MM.1S (cell line): ENCODE measurements around the gene R3HDM4.

Experiments used
- DNase-seq: peaks from one replicate; pipeline ENCODE4 v3.0.0-alpha.2; 2015
- H2AFZ ChIP-seq: fragments of 300-600 bp; sonication (generic); 2 replicates; pipeline ENCODE4 v1.6.0; 2016; ENCODE audit warnings: antibody characterized with exemption, low read length
- H3F3A ChIP-seq: fragments of 300-600 bp; sonication (generic); 2 replicates; pipeline ENCODE4 v1.6.1; 2016; ENCODE audit warnings: mild to moderate bottlenecking, antibody characterized with exemption, low read length, moderate library complexity, mixed read lengths; ENCODE audit not compliant: insufficient read depth
- H3K27ac ChIP-seq: fragments of 300-600 bp; sonication (generic); 2 replicates; pipeline ENCODE4 v1.5.1; 2016; ENCODE audit warnings: mild to moderate bottlenecking, low read length
- H3K27me3 ChIP-seq: fragments of 300-600 bp; sonication (generic); replicated peaks from 2 replicates; pipeline ENCODE4 v1.6.0; 2016; ENCODE audit warnings: low read length; ENCODE audit not compliant: insufficient read depth
- H3K36me3 ChIP-seq: fragments of 300-600 bp; sonication (generic); replicated peaks from 2 replicates; pipeline ENCODE4 v1.6.1; 2016; ENCODE audit warnings: mild to moderate bottlenecking, low read length, mixed read lengths; ENCODE audit not compliant: insufficient read depth
- H3K4me1 ChIP-seq: fragments of 300-600 bp; sonication (generic); 2 replicates; pipeline ENCODE4 v1.6.1; 2016; ENCODE audit warnings: low read length, mixed read lengths
- H3K4me2 ChIP-seq: fragments of 300-600 bp; sonication (generic); 2 replicates; pipeline ENCODE4 v1.6.0; 2016; ENCODE audit warnings: low read depth, low read length
- H3K4me3 ChIP-seq: fragments of 300-600 bp; sonication (generic); 2 replicates; pipeline ENCODE4 v1.5.1; 2016; ENCODE audit warnings: low read length, mixed read lengths
- H3K79me2 ChIP-seq: fragments of 300-600 bp; sonication (generic); 2 replicates; pipeline ENCODE4 v1.6.1; 2016; ENCODE audit warnings: mixed run types, low read length, mixed read lengths
- H3K9ac ChIP-seq: fragments of 300-600 bp; sonication (generic); 2 replicates; pipeline ENCODE4 v1.6.1; 2016; ENCODE audit warnings: low read length, mixed read lengths
- H3K9me2 ChIP-seq: fragments of 300-600 bp; sonication (generic); replicated peaks from 2 replicates; pipeline ENCODE4 v1.6.1; 2016; ENCODE audit warnings: mild to moderate bottlenecking, low read length, mixed read lengths; ENCODE audit not compliant: insufficient read depth
- H3K9me3 ChIP-seq: fragments of 300-600 bp; sonication (generic); replicated peaks from 2 replicates; pipeline ENCODE4 v1.6.1; 2016; ENCODE audit warnings: mild to moderate bottlenecking, low read length, mixed read lengths; ENCODE audit not compliant: insufficient read depth
- H4K20me1 ChIP-seq: fragments of 300-600 bp; sonication (generic); 2 replicates; pipeline ENCODE4 v1.6.1; 2016; ENCODE audit warnings: mild to moderate bottlenecking, low read length, moderate library complexity, mixed read lengths; ENCODE audit not compliant: insufficient read depth
- EZH2 ChIP-seq: fragments of 300-600 bp; sonication (generic); optimal IDR thresholded peaks from 2 replicates; pipeline ENCODE3; 2017; ENCODE audit warnings: low read depth, mild to moderate bottlenecking, antibody characterized with exemption, low read length, mixed read lengths
- EZH2phosphoT487 ChIP-seq: fragments of 300-600 bp; sonication (generic); IDR thresholded peaks from 2 replicates; pipeline ENCODE4 v1.6.1; 2018; ENCODE audit warnings: antibody characterized with exemption, low read length
- TF ChIP-seq, protein P1 (sequence below): fragments of 300-600 bp; sonication (generic); IDR thresholded peaks from 2 replicates; pipeline ENCODE4 v1.5.1; 2016; ENCODE audit warnings: antibody characterized with exemption, low read length, mixed read lengths

The R3HDM4 gene

DNA sequence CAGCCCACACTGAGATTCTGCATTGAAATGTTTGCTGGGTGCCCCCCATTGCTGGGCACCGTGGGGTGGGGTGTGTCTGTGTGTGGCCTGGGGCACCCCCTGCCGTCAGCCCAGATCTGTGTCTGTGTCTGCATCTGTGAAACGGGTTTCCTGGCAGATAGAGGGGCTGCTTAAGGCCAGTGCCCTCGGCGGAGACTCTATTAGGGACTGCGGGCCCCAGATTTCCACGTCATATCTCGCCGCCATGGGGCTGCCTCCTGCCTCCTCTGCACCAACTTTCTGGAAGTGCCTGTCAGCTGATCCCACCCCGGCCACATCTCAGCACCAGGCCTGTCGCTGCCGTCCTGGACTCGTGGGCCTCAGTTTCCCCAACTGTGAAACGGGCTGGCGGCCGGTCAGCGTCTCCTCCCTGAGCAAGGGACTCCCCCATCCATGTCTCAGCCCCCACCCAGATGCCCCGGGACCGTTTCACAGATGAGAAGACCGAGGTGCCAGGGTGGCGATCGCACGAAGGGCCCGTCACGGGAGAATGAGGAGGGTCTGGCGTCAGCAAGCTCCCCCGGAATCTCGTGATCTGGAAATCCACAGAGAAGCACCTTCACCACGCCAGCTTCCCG is 34.2 kb upstream of the R3HDM4 start:
- Histone ChIP-seq H3K4me1 (no peaks in the 10 kb centered on the region), H3K9ac (no peak overlapping the region), H3F3A (no peaks in the 10 kb centered on the region), H3K4me3 (no peak overlapping the region), H3K79me2 (peaks cover 19% of the 10 kb centered on the region), H3K27ac (no peak overlapping the region), H3K36me3 (no peaks in the 10 kb centered on the region), H3K9me2 (no peaks in the 10 kb centered on the region), H2AFZ (no peak overlapping the region), H3K4me2 (no peak overlapping the region), H4K20me1 (no peaks in the 10 kb centered on the region), H3K27me3 (no peaks in the 10 kb centered on the region), H3K9me3 (no peaks in the 10 kb centered on the region)
- TF ChIP-seq EZH2phosphoT487: no peak
- no peak for TF ChIP-seq EZH2
- TF ChIP-seq, protein P1, sequence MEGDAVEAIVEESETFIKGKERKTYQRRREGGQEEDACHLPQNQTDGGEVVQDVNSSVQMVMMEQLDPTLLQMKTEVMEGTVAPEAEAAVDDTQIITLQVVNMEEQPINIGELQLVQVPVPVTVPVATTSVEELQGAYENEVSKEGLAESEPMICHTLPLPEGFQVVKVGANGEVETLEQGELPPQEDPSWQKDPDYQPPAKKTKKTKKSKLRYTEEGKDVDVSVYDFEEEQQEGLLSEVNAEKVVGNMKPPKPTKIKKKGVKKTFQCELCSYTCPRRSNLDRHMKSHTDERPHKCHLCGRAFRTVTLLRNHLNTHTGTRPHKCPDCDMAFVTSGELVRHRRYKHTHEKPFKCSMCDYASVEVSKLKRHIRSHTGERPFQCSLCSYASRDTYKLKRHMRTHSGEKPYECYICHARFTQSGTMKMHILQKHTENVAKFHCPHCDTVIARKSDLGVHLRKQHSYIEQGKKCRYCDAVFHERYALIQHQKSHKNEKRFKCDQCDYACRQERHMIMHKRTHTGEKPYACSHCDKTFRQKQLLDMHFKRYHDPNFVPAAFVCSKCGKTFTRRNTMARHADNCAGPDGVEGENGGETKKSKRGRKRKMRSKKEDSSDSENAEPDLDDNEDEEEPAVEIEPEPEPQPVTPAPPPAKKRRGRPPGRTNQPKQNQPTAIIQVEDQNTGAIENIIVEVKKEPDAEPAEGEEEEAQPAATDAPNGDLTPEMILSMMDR: no peak
- no peak for DNase-seq

DNA sequence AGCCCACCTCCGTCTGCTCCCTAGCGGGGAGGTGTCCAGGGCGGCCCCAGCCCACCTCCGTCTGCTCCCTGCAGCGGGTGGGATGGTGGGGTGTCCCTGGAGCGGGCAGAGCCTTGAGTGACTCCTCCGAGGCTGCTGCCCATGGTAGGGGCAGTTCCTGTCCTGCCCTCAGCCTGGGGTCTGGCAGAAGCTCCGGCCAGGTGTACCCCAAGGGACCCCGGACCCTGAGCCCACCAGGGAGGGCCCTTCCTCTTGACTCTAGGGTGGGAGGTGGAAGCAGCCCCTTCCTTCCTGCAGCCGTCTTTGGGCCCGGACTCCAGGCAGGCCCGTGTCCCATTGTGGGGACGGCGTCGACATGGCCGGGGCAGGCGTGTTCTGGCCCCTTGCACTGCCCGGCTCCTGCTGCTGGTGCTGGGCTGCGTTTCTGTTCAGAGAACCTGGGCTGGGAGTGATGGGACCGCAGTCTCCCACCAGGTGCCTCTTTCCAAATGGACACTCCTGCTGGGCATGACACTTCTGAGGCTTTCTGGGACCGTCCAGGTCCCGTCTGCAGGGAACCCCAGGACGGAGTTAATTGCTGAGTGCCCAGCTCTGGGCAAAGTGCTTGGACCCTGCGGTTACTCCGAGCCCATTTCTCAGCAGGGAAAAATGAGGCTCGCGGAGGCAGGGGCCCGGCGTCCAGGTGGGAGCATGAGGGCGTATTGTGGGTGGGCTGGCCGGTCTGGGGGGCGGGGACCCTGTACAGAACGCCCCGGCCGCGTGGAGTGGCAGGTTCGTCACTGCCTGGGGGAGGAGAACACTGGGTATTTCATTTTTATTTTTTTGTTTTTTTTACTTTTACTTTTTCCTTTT is 32.6 kb upstream of the R3HDM4 start:
- no peaks in the 10 kb centered on the region for H3K9me2 ChIP-seq
- no peaks in the 10 kb centered on the region for H3K4me1 ChIP-seq
- no peaks in the 10 kb centered on the region for H3K27me3 ChIP-seq
- peaks cover 32% of the 10 kb centered on the region for H3K79me2 ChIP-seq
- TF ChIP-seq EZH2 (no peak), EZH2phosphoT487 (no peak)
- TF ChIP-seq, protein P1: no peak
- H3K9me3 ChIP-seq: no peaks in the 10 kb centered on the region
- H3F3A ChIP-seq: no peaks in the 10 kb centered on the region
- H3K4me3 ChIP-seq: no peak overlapping the region
- no peak overlapping the region for H2AFZ ChIP-seq
- no peak overlapping the region for H3K9ac ChIP-seq
- no peak for DNase-seq
- H3K27ac ChIP-seq: no peak overlapping the region
- no peaks in the 10 kb centered on the region for H4K20me1 ChIP-seq
- H3K4me2 ChIP-seq: no peak overlapping the region
- no peaks in the 10 kb centered on the region for H3K36me3 ChIP-seq

DNA sequence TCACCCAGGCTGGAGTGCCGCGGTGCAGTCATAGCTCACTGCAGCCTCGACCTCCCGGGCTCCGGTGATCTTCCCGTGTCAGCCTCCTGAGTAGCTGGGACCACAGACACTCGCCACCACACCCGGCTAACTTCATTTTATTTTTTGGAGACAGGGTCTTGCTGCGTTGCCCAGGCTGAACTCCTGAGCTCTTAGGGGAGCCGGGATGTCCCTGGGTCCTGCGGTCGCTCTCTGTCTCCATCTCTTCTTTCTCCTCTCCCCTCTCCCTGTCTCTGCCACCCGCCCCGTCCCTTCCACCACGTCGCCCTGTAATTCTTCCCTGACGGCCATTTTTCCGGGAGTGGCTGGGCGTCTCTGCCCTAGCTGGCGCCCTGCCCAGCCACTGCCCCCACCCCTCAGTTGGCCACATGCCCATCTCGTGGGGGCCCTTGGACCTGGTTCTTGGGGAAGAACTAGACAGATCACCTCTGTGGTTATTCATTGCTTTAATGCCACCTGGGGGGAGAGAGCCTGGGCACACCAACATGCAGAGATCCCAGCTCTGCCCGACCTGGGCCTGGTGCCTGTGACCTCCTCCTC is 31.7 kb upstream of the R3HDM4 start:
- Histone ChIP-seq H3K9me3 (no peaks in the 10 kb centered on the region), H4K20me1 (no peaks in the 10 kb centered on the region), H3K9me2 (no peaks in the 10 kb centered on the region), H3K4me3 (no peak overlapping the region), H3K79me2 (peaks cover 33% of the 10 kb centered on the region), H2AFZ (no peak overlapping the region), H3K36me3 (no peaks in the 10 kb centered on the region), H3K27me3 (no peaks in the 10 kb centered on the region), H3K27ac (no peak overlapping the region), H3K9ac (no peak overlapping the region), H3K4me1 (no peaks in the 10 kb centered on the region), H3K4me2 (no peak overlapping the region), H3F3A (no peaks in the 10 kb centered on the region)
- no peak for TF ChIP-seq EZH2phosphoT487
- TF ChIP-seq, protein P1: no peak
- no peak for TF ChIP-seq EZH2
- DNase-seq: no peak
